HCT116 (cell line): ENCODE data around the gene MPPED1. TPM values are rescaled to one million over a fixed set of nuclear protein-coding genes. Genes with fewer than 3 reads are reported as not detected.

Experiments
- ATAC-seq: fragments of 200-7000 bp; cut with Tn5 transposase; 2 replicates; pipeline ENCODE4 v1.9.1; 2020; ENCODE audit warnings: mild to moderate bottlenecking, moderate library complexity
- BruUV-seq: library from RNA; stranded (reverse); fragments of 400-500 nt; replicated peaks from 2 replicates; lab custom pipeline; 2021; lab: Mats Ljungman, UMichigan
- CTCF ChIA-PET: fragments of 300-600 bp; sonication (Branson Sonifier 250); formaldehyde crosslinking; loops from one replicate; lab custom pipeline; 2021; ENCODE audit warnings: antibody characterized with exemption; lab: Charles Lee
- POLR2A ChIA-PET: fragments of 300-600, 350-600 bp; sonication (Branson Sonifier 250); formaldehyde crosslinking; loops from one replicate; lab custom pipeline; 2021; ENCODE audit warnings: antibody characterized with exemption; lab: Charles Lee
- RAD21 ChIA-PET, 2 experiments: fragments of 300-600 bp; sonication (Branson Sonifier 250); formaldehyde crosslinking; loops; one replicate each; lab custom pipeline; 2023; ENCODE audit warnings: low total read pairs in 2 of 2; ENCODE audit not compliant: uncharacterized antibody in 2 of 2, unreplicated experiment in 2 of 2, low non-redundant PET in 1 of 2; lab: Charles Lee
- DNase-seq: peaks from one replicate; pipeline ENCODE4 v3.0.0-alpha.2; 2010; ENCODE audit warnings: low read depth, low spot score
- H2AFZ ChIP-seq: fragments of 200-600 bp; shearing (Covaris generic), sonication (generic); 2 replicates; pipeline ENCODE4 v1.6.1; 2017; ENCODE audit warnings: low read depth, mixed run types, mixed read lengths, antibody characterized with exemption, low read length; ENCODE audit not compliant: poor library complexity, severe bottlenecking
- H3K27ac ChIP-seq: 2 replicates; pipeline ENCODE4 v1.5.1; 2012; ENCODE audit warnings: low read depth, low read length
- H3K27me3 ChIP-seq: fragments of 200-600 bp; sonication (generic); 2 replicates; pipeline ENCODE4 v1.6.1; 2016; ENCODE audit warnings: mixed run types, low read length, mixed read lengths; ENCODE audit not compliant: insufficient read depth
- H3K36me3 ChIP-seq, 2 experiments: fragments of 200-500 bp in 1 of 2; fragments of 200-600 bp in 1 of 2; sonication (Bioruptor generic) in 1 of 2; sonication (generic) in 1 of 2; 2 replicates each; pipeline versions ENCODE4 v1.5.1 to v1.6.1; 2014 to 2016; ENCODE audit warnings: low read length in 2 of 2, inconsistent platforms in 1 of 2, mixed read lengths in 1 of 2, mixed run types in 1 of 2; ENCODE audit not compliant: insufficient read depth in 2 of 2, control insufficient read depth in 1 of 2
- H3K4me1 ChIP-seq, 2 experiments: fragments of 200-600 bp in 1 of 2; sonication (generic) in 1 of 2; 2 replicates each; pipeline versions ENCODE4 v1.5.1 to v1.6.1; 2012 to 2017; ENCODE audit warnings: low read length in 2 of 2, inconsistent platforms in 1 of 2, mild to moderate bottlenecking in 1 of 2, mixed read lengths in 1 of 2, mixed run types in 1 of 2, moderate library complexity in 1 of 2; ENCODE audit not compliant: insufficient read depth in 2 of 2, control insufficient read depth in 1 of 2
- H3K4me2 ChIP-seq: fragments of 200-600 bp; sonication (generic); 2 replicates; pipeline ENCODE4 v1.6.1; 2017; ENCODE audit warnings: mixed run types, low read length, mixed read lengths
- H3K4me3 ChIP-seq, 2 experiments: fragments of 200-600 bp in 1 of 2; sonication (generic) in 1 of 2; replicated peaks in 1 of 2; 2 replicates each; pipeline ENCODE4 v1.5.1; 2011 to 2016; ENCODE audit warnings: low read length in 2 of 2, control low read depth in 1 of 2, low read depth in 1 of 2, mild to moderate bottlenecking in 1 of 2, mixed read lengths in 1 of 2, mixed run types in 1 of 2
- H3K79me2 ChIP-seq: fragments of 200-600 bp; sonication (generic); 2 replicates; pipeline ENCODE4 v1.6.1; 2017; ENCODE audit warnings: mild to moderate bottlenecking, mixed run types, low read length, moderate library complexity, mixed read lengths; ENCODE audit not compliant: insufficient read depth
- H3K9ac ChIP-seq: fragments of 200-600 bp; sonication (generic); 2 replicates; pipeline ENCODE4 v1.6.1; 2016; ENCODE audit warnings: low read length, mixed read lengths
- H3K9me2 ChIP-seq: fragments of 200-600 bp; sonication (generic), shearing (Covaris generic); 2 replicates; pipeline ENCODE4 v1.6.1; 2017; ENCODE audit warnings: mixed run types, mild to moderate bottlenecking, moderate library complexity; ENCODE audit not compliant: insufficient read depth
- H3K9me3 ChIP-seq, 2 experiments: fragments of 200-500 bp in 1 of 2; fragments of 200-600 bp in 1 of 2; sonication (Bioruptor generic) in 1 of 2; sonication (generic) in 1 of 2; 2 replicates each; pipeline ENCODE4 v1.6.1; 2014 to 2017; ENCODE audit warnings: low read length in 2 of 2, mixed read lengths in 2 of 2, inconsistent platforms in 1 of 2, low read depth in 1 of 2, mild to moderate bottlenecking in 1 of 2, mixed run types in 1 of 2, moderate library complexity in 1 of 2; ENCODE audit not compliant: control insufficient read depth in 1 of 2, insufficient read depth in 1 of 2
- H4K20me1 ChIP-seq: fragments of 200-600 bp; sonication (generic), shearing (Covaris generic); 2 replicates; pipeline ENCODE4 v1.6.1; 2017; ENCODE audit warnings: mixed run types, mild to moderate bottlenecking, moderate library complexity; ENCODE audit not compliant: insufficient read depth
- ATF3 ChIP-seq: IDR thresholded peaks from 2 replicates; pipeline ENCODE4 v1.6.1; 2012
- CBX3 ChIP-seq: IDR thresholded peaks from 2 replicates; pipeline ENCODE4 v1.6.1; 2012; ENCODE audit warnings: low read depth
- CEBPB ChIP-seq: IDR thresholded peaks from 2 replicates; pipeline ENCODE4 v1.6.1; 2012; ENCODE audit warnings: low read depth
- CTCF ChIP-seq, 3 experiments: fragments of 200-600 bp in 1 of 3; sonication (generic) in 1 of 3; IDR thresholded peaks in 2 of 3; conservative IDR thresholded peaks in 1 of 3; 2 replicates each; pipeline ENCODE4 v1.5.1; 2012 to 2017; ENCODE audit warnings: low read depth in 2 of 3, low read length in 2 of 3, antibody characterized with exemption in 1 of 3, borderline replicate concordance in 1 of 3, control low read depth in 1 of 3, mild to moderate bottlenecking in 1 of 3, mixed read lengths in 1 of 3, mixed run types in 1 of 3, moderate library complexity in 1 of 3; ENCODE audit not compliant: insufficient read depth in 1 of 3
- EGR1 ChIP-seq: IDR thresholded peaks from 2 replicates; pipeline ENCODE4 v1.6.1; 2012; ENCODE audit warnings: low read depth
- ELF1 ChIP-seq: IDR thresholded peaks from 2 replicates; pipeline ENCODE4 v1.6.1; 2012; ENCODE audit warnings: low read depth, borderline replicate concordance
- FOSL1 ChIP-seq: IDR thresholded peaks from 2 replicates; pipeline ENCODE4 v1.6.1; 2012; ENCODE audit warnings: low read depth
- JUND ChIP-seq: IDR thresholded peaks from 2 replicates; pipeline ENCODE4 v1.6.1; 2012
- POLR2A ChIP-seq: IDR thresholded peaks from 2 replicates; pipeline ENCODE4 v1.7.0; 2011; ENCODE audit warnings: borderline replicate concordance; ENCODE audit not compliant: insufficient read depth, insufficient read length; ENCODE audit errors: extremely low read depth
- POLR2AphosphoS5 ChIP-seq: IDR thresholded peaks from 2 replicates; pipeline ENCODE4 v1.6.1; 2011; ENCODE audit warnings: mild to moderate bottlenecking, low read depth, low read length, moderate library complexity
- REST ChIP-seq: IDR thresholded peaks from 2 replicates; pipeline ENCODE4 v1.6.1; 2012; ENCODE audit warnings: low read depth
- SP1 ChIP-seq: IDR thresholded peaks from 2 replicates; pipeline ENCODE4 v1.6.1; 2012; ENCODE audit warnings: low read depth
- intact Hi-C: fragments of 100-400 bp; cut with micrococcal nuclease; formaldehyde crosslinking; loops from 2 replicates; pipeline ENCODE4 v1.10.0; 2022
- total RNA-seq: library from RNA; stranded (reverse); gene quantifications from one replicate; pipeline ENCODE4 v1.2.1, GENCODE V29; 2021; ENCODE audit not compliant: unreplicated experiment

The MPPED1 gene
- total RNA-seq, 1 experiment from 2014 or later = not detected

GRCh38 chr22:43530349-43531201 lies 118.8 kb downstream of the MPPED1 start:
- Histone ChIP-seq H3K9me2 (no peaks in the 10 kb centered on the region), H3K4me3 (no peak overlapping the region), H3K9ac (no peak overlapping the region), H2AFZ (no peak overlapping the region), H4K20me1 (no peaks in the 10 kb centered on the region), H3K4me1 (no peaks in the 10 kb centered on the region), H3K36me3 (no peaks in the 10 kb centered on the region), H3K27ac (no peak overlapping the region), H3K9me3 (no peaks in the 10 kb centered on the region), H3K4me2 (no peak overlapping the region), H3K27me3 (peaks cover 9% of the 10 kb centered on the region; the same call in 1 of the 2 replicates), H3K79me2 (no peaks in the 10 kb centered on the region)
- ChIA-PET RAD21 (no interaction called here), CTCF (no interaction called here), POLR2A (no interaction called here)
- intact Hi-C loops = no loop called here
- no peak for TF ChIP-seq ELF1
- TF ChIP-seq CBX3 = no peak
- no peak for TF ChIP-seq REST
- no TSS peak for BruUV-seq
- ATAC-seq (no peak), DNase-seq (no peak)

DNA sequence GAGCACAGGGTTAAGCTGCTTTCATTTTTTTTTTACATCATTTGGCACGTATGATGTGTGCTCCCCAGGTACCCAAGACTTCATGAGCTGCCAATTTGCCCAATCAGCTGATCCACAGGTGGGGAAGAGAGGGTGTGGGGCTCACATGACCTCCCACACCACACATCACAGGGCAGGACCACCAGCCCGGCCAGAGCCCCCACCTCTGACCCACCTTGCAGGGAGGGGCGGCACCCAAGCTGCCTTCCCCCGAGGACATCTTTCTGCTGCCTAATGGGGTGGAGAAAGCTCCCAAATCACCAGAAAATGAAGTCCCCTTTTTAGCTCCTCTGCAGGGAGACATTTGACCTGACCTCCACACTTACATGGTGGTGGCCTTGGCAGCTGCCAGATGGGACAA lies 119.8 kb downstream of the MPPED1 start:
- Histone ChIP-seq H3K9me2 (no peaks in the 10 kb centered on the region), H3K27me3 (peaks cover 17% of the 10 kb centered on the region; the same call in 1 of the 2 replicates), H2AFZ (no peak overlapping the region), H3K36me3 (no peaks in the 10 kb centered on the region), H3K4me1 (no peaks in the 10 kb centered on the region), H3K4me3 (no peak overlapping the region), H3K9ac (no peak overlapping the region), H3K79me2 (no peaks in the 10 kb centered on the region), H3K9me3 (no peaks in the 10 kb centered on the region), H4K20me1 (no peaks in the 10 kb centered on the region), H3K4me2 (no peak overlapping the region), H3K27ac (no peak overlapping the region)
- intact Hi-C loops = no loop called here
- ATAC-seq (no peak), DNase-seq (no peak)
- ChIA-PET RAD21 (no interaction called here), POLR2A (no interaction called here), CTCF (no interaction called here)
- BruUV-seq = no TSS peak
- TF ChIP-seq EGR1 = no peak
- no peak for TF ChIP-seq JUND
- TF ChIP-seq CEBPB = no peak
- TF ChIP-seq CTCF (IDR thresholded peaks at IDR 0.05 in 2 of 3, conservative IDR thresholded peaks at IDR 0.05 in 1 of 3; ENCODE audit: borderline replicate concordance in 1 of 3, insufficient read depth in 1 of 3, low read depth in 2 of 3, low read length in 2 of 3) = no peak
- TF ChIP-seq FOSL1 = no peak
- no peak for TF ChIP-seq POLR2AphosphoS5
- no peak for TF ChIP-seq POLR2A
- no peak for TF ChIP-seq ATF3
- no peak for TF ChIP-seq SP1
